GM12865 (cell line): ENCODE measurements around the gene ANKRD31.
"Not testable (repeated sequence)": the region's sequence is repeated elsewhere in the genome, so short reads cannot be mapped to it uniquely, and the experiment has no call there.

Source experiments
- DNase-seq: peaks from one replicate; pipeline ENCODE4 v3.0.0; 2010; ENCODE audit warnings: low read depth
- H3K4me3 ChIP-seq: 2 replicates; pipeline ENCODE4 v1.5.1; 2011; ENCODE audit warnings: mild to moderate bottlenecking, low read depth, low read length, control low read depth
- CTCF ChIP-seq: IDR thresholded peaks from 2 replicates; pipeline ENCODE4 v1.5.1; 2011; ENCODE audit warnings: low read length, control low read depth, low read depth, inconsistent platforms; ENCODE audit not compliant: insufficient read depth; ENCODE audit errors: missing control alignments

Gene ANKRD31

GRCh38 chr5:75277463-75277862, 40.8 kb upstream of the ANKRD31 start:
- no peak overlapping the region for H3K4me3 ChIP-seq
- TF ChIP-seq CTCF = no peak
- no peak for DNase-seq

DNA sequence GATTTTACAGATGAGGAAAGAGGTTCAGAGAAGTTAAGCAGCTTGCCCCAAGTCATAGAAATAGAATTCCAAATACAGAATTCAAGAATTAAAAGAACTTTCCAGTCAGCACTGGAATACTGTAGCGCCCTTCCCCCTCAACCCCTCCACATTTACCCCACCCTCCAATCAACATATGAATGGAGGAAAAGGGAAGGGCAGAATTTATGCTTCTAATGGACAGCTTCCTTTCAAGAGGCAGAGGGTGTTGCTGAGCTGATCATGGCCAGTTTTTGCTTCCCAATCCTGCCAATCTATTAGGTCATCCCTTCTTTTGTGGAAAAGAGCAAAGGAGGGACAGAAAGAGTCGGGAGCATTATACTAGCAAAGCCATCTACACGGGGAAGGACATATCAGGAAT, 39.1 kb upstream of the ANKRD31 start:
- no peak for TF ChIP-seq CTCF
- DNase-seq = no peak
- no peak overlapping the region for H3K4me3 ChIP-seq

DNA sequence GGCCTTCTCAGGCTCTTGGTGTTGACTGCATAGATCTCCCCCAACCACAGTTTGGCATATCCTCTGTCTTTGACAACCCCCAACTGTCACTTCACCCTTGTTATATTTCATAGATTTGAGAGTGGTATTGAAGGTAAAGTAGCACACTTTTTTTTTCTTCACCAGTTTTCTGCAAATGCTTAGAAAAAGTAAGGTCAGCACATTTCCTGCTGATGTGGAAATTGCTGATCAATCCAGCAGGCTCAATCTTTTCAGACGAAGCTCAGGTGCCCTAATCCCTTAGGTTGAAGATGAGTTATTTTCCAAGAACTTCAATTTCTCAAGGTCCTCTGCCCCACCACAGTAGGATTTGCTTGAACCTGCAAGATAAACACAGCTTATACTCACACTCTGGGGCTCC, 38.5 kb upstream of the ANKRD31 start:
- no peak for TF ChIP-seq CTCF
- H3K4me3 ChIP-seq = no peak overlapping the region
- no peak for DNase-seq

DNA sequence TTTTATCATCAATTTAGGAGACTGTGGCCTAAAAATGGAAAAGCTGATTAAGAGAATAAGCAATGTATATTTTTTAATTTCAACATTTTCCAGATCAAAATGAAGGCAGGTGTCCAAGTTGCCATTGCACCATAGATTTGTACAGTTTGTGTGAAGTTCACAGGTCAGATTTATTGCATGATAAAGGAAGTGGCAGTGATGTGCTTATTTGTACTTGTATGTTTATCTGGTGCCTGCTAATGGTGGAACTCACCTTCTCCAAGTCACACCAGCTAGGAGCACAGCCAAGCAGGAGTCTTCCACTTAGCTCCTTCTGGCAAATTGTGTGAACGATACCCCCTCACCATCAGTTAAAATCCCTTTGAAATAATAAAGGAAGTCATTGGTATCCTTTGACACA, 37.8 kb upstream of the ANKRD31 start:
- DNase-seq = no peak
- no peak for TF ChIP-seq CTCF
- H3K4me3 ChIP-seq = no peak overlapping the region

- H3K4me3 ChIP-seq = not testable (repeated sequence)
Observed at GRCh38 chr5:75270605-75271004, 33.9 kb upstream of the ANKRD31 start.

DNA sequence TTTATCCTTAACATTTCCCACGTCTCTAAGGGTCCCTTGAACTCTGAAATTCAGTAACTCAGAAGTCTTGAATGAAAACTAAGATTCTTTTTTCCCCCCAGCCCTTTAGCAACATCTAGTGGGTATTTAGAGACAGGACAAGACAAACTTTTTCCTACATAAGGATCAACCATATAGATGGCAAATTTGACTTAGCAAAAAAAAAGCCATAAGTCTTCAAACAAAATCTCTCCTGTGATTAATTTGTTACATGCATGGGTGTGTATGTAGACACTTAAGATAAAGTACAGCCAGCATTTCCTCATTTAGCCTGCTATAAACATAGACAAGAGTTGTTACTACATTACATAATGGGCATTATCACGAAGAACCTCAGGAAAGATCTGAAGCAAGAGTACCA, 29.1 kb upstream of the ANKRD31 start:
- TF ChIP-seq CTCF = peak; percentile 35
- no peak overlapping the region for H3K4me3 ChIP-seq
- peak; percentile 37 for DNase-seq

More at GRCh38 chr5:75270605-75271004, 33.9 kb upstream of the ANKRD31 start:
- DNase-seq = not testable (repeated sequence)

GRCh38 chr5:75262271-75262670, 25.6 kb upstream of the ANKRD31 start:
- H3K4me3 ChIP-seq = no peak overlapping the region
- no peak for DNase-seq
- TF ChIP-seq CTCF = no peak
